ENCODE results near the gene SYCP2L. TPM values are rescaled to one million over a fixed set of nuclear protein-coding genes. Genes with fewer than 3 reads are reported as not detected.

The SYCP2L gene
- total and polyA plus RNA-seq, 10 of the 15 experiments (the other 5 are each of a cell fraction or from before 2014, with no cell fraction given), result 0.03 to 0.12 (median 0.04) TPM; not detected in 7

DNA sequence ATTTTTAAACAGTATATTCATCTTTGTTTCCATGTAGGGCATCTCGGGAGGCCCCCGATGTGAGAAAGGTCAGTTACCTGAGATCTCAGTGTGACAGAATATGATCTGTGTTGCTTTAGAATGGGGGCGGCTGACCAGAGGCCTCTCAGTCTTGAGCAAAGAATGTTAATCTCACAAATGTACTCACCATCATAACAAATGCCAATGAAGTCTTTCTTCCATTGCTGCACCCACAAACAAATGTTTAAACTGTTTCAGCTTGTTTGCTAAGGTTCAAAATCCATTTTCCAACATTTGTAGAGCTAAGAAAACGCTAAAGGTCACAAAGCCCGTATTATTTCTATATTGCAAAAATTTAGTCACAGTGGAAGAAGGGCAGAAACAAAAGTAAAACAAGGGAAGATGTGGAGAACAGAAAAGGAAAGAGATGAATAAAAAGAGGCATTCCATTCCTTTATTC lies 125.5 kb downstream of the SYCP2L start:
- no peak overlapping the region for H3K9ac ChIP-seq (ENCODE audit: control insufficient read depth, insufficient read depth, low read length)
- 42% methylated on average over 5 of the region's 5 CpGs for WGBS (ENCODE audit: insufficient coverage, insufficient replicate concordance, low lambda C conversion rate, missing lambda C conversion rate)
- H3K27ac ChIP-seq (ENCODE audit: control insufficient read depth, insufficient read depth), result no peak overlapping the region
- ATAC-seq, result no peak
- no peak overlapping the region for H3K4me3 ChIP-seq
- CTCF ChIA-PET, result interaction anchor here (1.0 kb wide), 1 partner anchor 57 kb away, joined by 4 read pairs; no protein-coding TSS in a partner anchor
- POLR2A ChIA-PET, result interaction anchor here (0.5 kb wide), 1 partner anchor 70 kb away, joined by 3 read pairs; no protein-coding TSS in a partner anchor
- H3K36me3 ChIP-seq (ENCODE audit: control insufficient read depth in 2 of 2, insufficient read depth in 2 of 2, low read length in 1 of 2), result no peaks in the 10 kb centered on the region
- SMC1A ChIA-PET (ENCODE audit: uncharacterized antibody, unreplicated experiment), result interaction anchor here (1.5 kb wide), 1 partner anchor 25 kb away, joined by 5 read pairs; no protein-coding TSS in a partner anchor
- DNase-seq (ENCODE audit: low read depth, low spot score), result no peak
- peaks cover 11% of the 10 kb centered on the region for H3K4me1 ChIP-seq (ENCODE audit: control insufficient read depth, insufficient read depth, low read length)
- no peak overlapping the region for H2AFZ ChIP-seq (ENCODE audit: control insufficient read depth, low read depth, low read length)
- no peaks in the 10 kb centered on the region for H3K79me2 ChIP-seq (ENCODE audit: control insufficient read depth, insufficient read depth, low read length)
- intact Hi-C loops (cut with micrococcal nuclease; ENCODE audit: unreplicated experiment) (no loop called here), in situ Hi-C loops (cut with MboI) (no loop called here)
- H3K9me3 ChIP-seq (replicated peaks; ENCODE audit: control insufficient read depth, insufficient read depth, low read length), result no peaks in the 10 kb centered on the region
- H4K20me1 ChIP-seq (ENCODE audit: control insufficient read depth, insufficient read depth), result no peaks in the 10 kb centered on the region
- H3K27me3 ChIP-seq (replicated peaks in 1 of 2; ENCODE audit: control insufficient read depth in 2 of 2, insufficient read depth in 2 of 2, low read length in 1 of 2), result peaks cover 0 to 2% of the 10 kb centered on the region in 2 experiments; a peak in 3 of 4 replicates
- H3K4me2 ChIP-seq (ENCODE audit: control insufficient read depth, insufficient read depth), result no peak overlapping the region
- TF ChIP-seq ZNF24 (IDR thresholded peaks at IDR 0.05) (no peak), CHD2 (IDR thresholded peaks at IDR 0.05; ENCODE audit: borderline replicate concordance, low read depth, low read length) (no peak), ASH2L (IDR thresholded peaks at IDR 0.05; ENCODE audit: borderline replicate concordance, low read depth) (no peak), ZNF274 (IDR thresholded peaks at IDR 0.05; ENCODE audit: insufficient read depth, insufficient read length) (no peak), EGR1 (IDR thresholded peaks at IDR 0.05; ENCODE audit: borderline replicate concordance in 1 of 2, low read depth in 2 of 2, low read length in 2 of 2) (no peak), MEF2A (IDR thresholded peaks at IDR 0.05; ENCODE audit: insufficient read depth, low read depth, low read length) (no peak), ZNF217 (IDR thresholded peaks at IDR 0.05) (no peak), SUZ12 (IDR thresholded peaks at IDR 0.05; ENCODE audit: unreplicated experiment) (no peak)
- TF ChIP-seq, protein P1, sequence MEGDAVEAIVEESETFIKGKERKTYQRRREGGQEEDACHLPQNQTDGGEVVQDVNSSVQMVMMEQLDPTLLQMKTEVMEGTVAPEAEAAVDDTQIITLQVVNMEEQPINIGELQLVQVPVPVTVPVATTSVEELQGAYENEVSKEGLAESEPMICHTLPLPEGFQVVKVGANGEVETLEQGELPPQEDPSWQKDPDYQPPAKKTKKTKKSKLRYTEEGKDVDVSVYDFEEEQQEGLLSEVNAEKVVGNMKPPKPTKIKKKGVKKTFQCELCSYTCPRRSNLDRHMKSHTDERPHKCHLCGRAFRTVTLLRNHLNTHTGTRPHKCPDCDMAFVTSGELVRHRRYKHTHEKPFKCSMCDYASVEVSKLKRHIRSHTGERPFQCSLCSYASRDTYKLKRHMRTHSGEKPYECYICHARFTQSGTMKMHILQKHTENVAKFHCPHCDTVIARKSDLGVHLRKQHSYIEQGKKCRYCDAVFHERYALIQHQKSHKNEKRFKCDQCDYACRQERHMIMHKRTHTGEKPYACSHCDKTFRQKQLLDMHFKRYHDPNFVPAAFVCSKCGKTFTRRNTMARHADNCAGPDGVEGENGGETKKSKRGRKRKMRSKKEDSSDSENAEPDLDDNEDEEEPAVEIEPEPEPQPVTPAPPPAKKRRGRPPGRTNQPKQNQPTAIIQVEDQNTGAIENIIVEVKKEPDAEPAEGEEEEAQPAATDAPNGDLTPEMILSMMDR (IDR thresholded peaks at IDR 0.05 in 2 of 3, conservative IDR thresholded peaks at IDR 0.05 in 1 of 3; ENCODE audit: control insufficient read depth in 2 of 3, extremely low read depth in 1 of 3, insufficient read depth in 1 of 3, low read depth in 3 of 3, low read length in 3 of 3), result no peak
- TF ChIP-seq, protein P2, sequence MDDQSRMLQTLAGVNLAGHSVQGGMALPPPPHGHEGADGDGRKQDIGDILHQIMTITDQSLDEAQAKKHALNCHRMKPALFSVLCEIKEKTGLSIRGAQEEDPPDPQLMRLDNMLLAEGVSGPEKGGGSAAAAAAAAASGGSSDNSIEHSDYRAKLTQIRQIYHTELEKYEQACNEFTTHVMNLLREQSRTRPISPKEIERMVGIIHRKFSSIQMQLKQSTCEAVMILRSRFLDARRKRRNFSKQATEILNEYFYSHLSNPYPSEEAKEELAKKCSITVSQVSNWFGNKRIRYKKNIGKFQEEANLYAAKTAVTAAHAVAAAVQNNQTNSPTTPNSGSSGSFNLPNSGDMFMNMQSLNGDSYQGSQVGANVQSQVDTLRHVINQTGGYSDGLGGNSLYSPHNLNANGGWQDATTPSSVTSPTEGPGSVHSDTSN (IDR thresholded peaks at IDR 0.05; ENCODE audit: insufficient replicate concordance, low read depth, low read length), result no peak
- TF ChIP-seq, protein P3, sequence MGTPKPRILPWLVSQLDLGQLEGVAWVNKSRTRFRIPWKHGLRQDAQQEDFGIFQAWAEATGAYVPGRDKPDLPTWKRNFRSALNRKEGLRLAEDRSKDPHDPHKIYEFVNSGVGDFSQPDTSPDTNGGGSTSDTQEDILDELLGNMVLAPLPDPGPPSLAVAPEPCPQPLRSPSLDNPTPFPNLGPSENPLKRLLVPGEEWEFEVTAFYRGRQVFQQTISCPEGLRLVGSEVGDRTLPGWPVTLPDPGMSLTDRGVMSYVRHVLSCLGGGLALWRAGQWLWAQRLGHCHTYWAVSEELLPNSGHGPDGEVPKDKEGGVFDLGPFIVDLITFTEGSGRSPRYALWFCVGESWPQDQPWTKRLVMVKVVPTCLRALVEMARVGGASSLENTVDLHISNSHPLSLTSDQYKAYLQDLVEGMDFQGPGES (IDR thresholded peaks at IDR 0.05), result no peak
- RAD21 ChIA-PET (ENCODE audit: unreplicated experiment), result interaction anchor here (1.3 to 1.7 kb wide), 2 partner anchors 56 to 58 kb away, joined by 3 to 6 read pairs; no protein-coding TSS in a partner anchor
- no TSS peak for BruUV-seq (replicated peaks)
- no peak for FAIRE-seq

Data from GM12878 (cell line).